ENCODE measurements around the gene B9D2.
A peak's percentile ranks its signal among the peaks of the same experiment; 100 is the strongest.

B9D2 gene

GRCh38 chr19:41325947-41326706 lies 37.8 kb downstream of the B9D2 start:
- Histone ChIP-seq H4K91ac (ENCODE audit: low read length) (peak overlapping the region; percentile 100), H3K9me3 (ENCODE audit: control insufficient read depth, low read length) (no peaks in the 10 kb centered on the region), H3K4ac (ENCODE audit: low read depth in 1 of 2, low read length in 2 of 2) (peak overlapping the region; percentile 88 to 99), H2BK15ac (ENCODE audit: low read depth, poor library complexity, severe bottlenecking) (no peak overlapping the region), H3K14ac (ENCODE audit: low read length in 2 of 2) (peak overlapping the region; percentile 62 to 98), H3K4me2 (ENCODE audit: low read length, poor library complexity, severe bottlenecking) (peak overlapping the region; percentile 45), H3K4me3 (ENCODE audit: insufficient read depth in 1 of 2, low read depth in 1 of 2, low read length in 2 of 2) (peak overlapping the region in 1 of 2 experiments; percentile 23), H3K9ac (ENCODE audit: low read length) (peak overlapping the region; percentile 82), H3K36me3 (ENCODE audit: control insufficient read depth in 1 of 2, insufficient read depth in 2 of 2, low read depth in 1 of 2, low read length in 2 of 2) (peaks cover 27 to 41% of the 10 kb centered on the region in 2 experiments), H3K79me1 (replicated peaks; ENCODE audit: low read length, poor library complexity, severe bottlenecking) (no peaks in the 10 kb centered on the region), H3K18ac (ENCODE audit: low read depth in 1 of 2, low read length in 2 of 2) (peak overlapping the region; percentile 97 to 98), H2BK12ac (ENCODE audit: low read length in 2 of 2) (peak overlapping the region; percentile 96 to 99), H2BK5ac (ENCODE audit: low read depth, low read length, poor library complexity, severe bottlenecking) (peak overlapping the region; percentile 92), H2BK120ac (ENCODE audit: low read depth, low read length) (peak overlapping the region; percentile 98), H3K4me1 (ENCODE audit: control insufficient read depth, insufficient read depth, low read depth, low read length) (peaks cover 73% of the 10 kb centered on the region), H4K8ac (ENCODE audit: low read length) (peak overlapping the region; percentile 96), H3K23ac (ENCODE audit: low read length in 2 of 2) (peak overlapping the region; percentile 65 to 81), H2AFZ (ENCODE audit: low read depth, low read length) (no peak overlapping the region), H2AK5ac (ENCODE audit: low read length, severe bottlenecking) (peak overlapping the region; percentile 24), H3K27ac (ENCODE audit: low read length, poor library complexity, severe bottlenecking) (peak overlapping the region; percentile 98), H3K27me3 (ENCODE audit: control insufficient read depth in 1 of 2, insufficient read depth in 1 of 2, low read length in 2 of 2) (no peaks in the 10 kb centered on the region)
- WGBS = 14% methylated on average over 27 of the region's 30 CpGs
- peak; percentile 84 for DNase-seq

GRCh38 chr19:41325640-41325946 lies 38.4 kb downstream of the B9D2 start:
- no peak for DNase-seq
- H2BK120ac ChIP-seq (ENCODE audit: low read depth, low read length) = peak overlapping the region; percentile 98
- H3K4me3 ChIP-seq (ENCODE audit: insufficient read depth in 1 of 2, low read depth in 1 of 2, low read length in 2 of 2) = no peak overlapping the region
- no peaks in the 10 kb centered on the region for H3K9me3 ChIP-seq (ENCODE audit: control insufficient read depth, low read length)
- H2AFZ ChIP-seq (ENCODE audit: low read depth, low read length) = no peak overlapping the region
- H3K14ac ChIP-seq (ENCODE audit: low read length in 2 of 2) = peak overlapping the region; percentile 44 to 62
- peak overlapping the region; percentile 98 for H3K27ac ChIP-seq (ENCODE audit: low read length, poor library complexity, severe bottlenecking)
- H3K23ac ChIP-seq (ENCODE audit: low read length in 2 of 2) = peak overlapping the region in 1 of 2 experiments; percentile 76
- peak overlapping the region; percentile 97 to 98 for H3K18ac ChIP-seq (ENCODE audit: low read depth in 1 of 2, low read length in 2 of 2)
- peak overlapping the region; percentile 24 for H2AK5ac ChIP-seq (ENCODE audit: low read length, severe bottlenecking)
- no peaks in the 10 kb centered on the region for H3K27me3 ChIP-seq (ENCODE audit: control insufficient read depth in 1 of 2, insufficient read depth in 1 of 2, low read length in 2 of 2)
- H3K36me3 ChIP-seq (ENCODE audit: control insufficient read depth in 1 of 2, insufficient read depth in 2 of 2, low read depth in 1 of 2, low read length in 2 of 2) = peaks cover 32 to 41% of the 10 kb centered on the region in 2 experiments
- WGBS = 6% methylated on average over 10 of the region's 10 CpGs
- H2BK12ac ChIP-seq (ENCODE audit: low read length in 2 of 2) = peak overlapping the region; percentile 96 to 99
- peak overlapping the region; percentile 45 for H3K4me2 ChIP-seq (ENCODE audit: low read length, poor library complexity, severe bottlenecking)
- peak overlapping the region; percentile 89 for H2BK15ac ChIP-seq (ENCODE audit: low read depth, poor library complexity, severe bottlenecking)
- peak overlapping the region; percentile 82 for H3K9ac ChIP-seq (ENCODE audit: low read length)
- peak overlapping the region; percentile 100 for H4K91ac ChIP-seq (ENCODE audit: low read length)
- H3K79me1 ChIP-seq (replicated peaks; ENCODE audit: low read length, poor library complexity, severe bottlenecking) = no peaks in the 10 kb centered on the region
- H4K8ac ChIP-seq (ENCODE audit: low read length) = peak overlapping the region; percentile 96
- H3K4me1 ChIP-seq (ENCODE audit: control insufficient read depth, insufficient read depth, low read depth, low read length) = peaks cover 77% of the 10 kb centered on the region
- H2BK5ac ChIP-seq (ENCODE audit: low read depth, low read length, poor library complexity, severe bottlenecking) = peak overlapping the region; percentile 92
- peak overlapping the region; percentile 88 to 99 for H3K4ac ChIP-seq (ENCODE audit: low read depth in 1 of 2, low read length in 2 of 2)

GRCh38 chr19:41324921-41325639 lies 38.9 kb downstream of the B9D2 start:
- H3K18ac ChIP-seq (ENCODE audit: low read depth in 1 of 2, low read length in 2 of 2) = peak overlapping the region; percentile 97 to 98
- peak overlapping the region; percentile 88 to 99 for H3K4ac ChIP-seq (ENCODE audit: low read depth in 1 of 2, low read length in 2 of 2)
- 2% methylated on average over 20 of the region's 23 CpGs for WGBS
- H3K14ac ChIP-seq (ENCODE audit: low read length in 2 of 2) = peak overlapping the region in 1 of 2 experiments; percentile 91
- H3K27me3 ChIP-seq (ENCODE audit: control insufficient read depth in 1 of 2, insufficient read depth in 1 of 2, low read length in 2 of 2) = no peaks in the 10 kb centered on the region
- peak overlapping the region; percentile 82 for H3K9ac ChIP-seq (ENCODE audit: low read length)
- peak; percentile 94 for DNase-seq
- H4K91ac ChIP-seq (ENCODE audit: low read length) = peak overlapping the region; percentile 100
- H2BK15ac ChIP-seq (ENCODE audit: low read depth, poor library complexity, severe bottlenecking) = peak overlapping the region; percentile 89
- H4K8ac ChIP-seq (ENCODE audit: low read length) = peak overlapping the region; percentile 96
- H3K79me1 ChIP-seq (replicated peaks; ENCODE audit: low read length, poor library complexity, severe bottlenecking) = no peaks in the 10 kb centered on the region
- H3K9me3 ChIP-seq (ENCODE audit: control insufficient read depth, low read length) = no peaks in the 10 kb centered on the region
- H2BK12ac ChIP-seq (ENCODE audit: low read length in 2 of 2) = peak overlapping the region; percentile 98 to 99
- peak overlapping the region; percentile 92 for H2BK5ac ChIP-seq (ENCODE audit: low read depth, low read length, poor library complexity, severe bottlenecking)
- H3K23ac ChIP-seq (ENCODE audit: low read length in 2 of 2) = peak overlapping the region in 1 of 2 experiments; percentile 85
- H2BK120ac ChIP-seq (ENCODE audit: low read depth, low read length) = peak overlapping the region; percentile 98
- peak overlapping the region; percentile 98 for H3K27ac ChIP-seq (ENCODE audit: low read length, poor library complexity, severe bottlenecking)
- peak overlapping the region; percentile 31 to 49 for H3K4me3 ChIP-seq (ENCODE audit: insufficient read depth in 1 of 2, low read depth in 1 of 2, low read length in 2 of 2)
- H3K4me2 ChIP-seq (ENCODE audit: low read length, poor library complexity, severe bottlenecking) = peak overlapping the region; percentile 45
- peak overlapping the region; percentile 73 for H2AK5ac ChIP-seq (ENCODE audit: low read length, severe bottlenecking)
- H3K36me3 ChIP-seq (ENCODE audit: control insufficient read depth in 1 of 2, insufficient read depth in 2 of 2, low read depth in 1 of 2, low read length in 2 of 2) = peaks cover 32 to 41% of the 10 kb centered on the region in 2 experiments
- H3K4me1 ChIP-seq (ENCODE audit: control insufficient read depth, insufficient read depth, low read depth, low read length) = peaks cover 77% of the 10 kb centered on the region
- H2AFZ ChIP-seq (ENCODE audit: low read depth, low read length) = no peak overlapping the region

GRCh38 chr19:41324231-41324702 lies 39.7 kb downstream of the B9D2 start:
- Histone ChIP-seq H2AFZ (ENCODE audit: low read depth, low read length) (no peak overlapping the region), H3K18ac (ENCODE audit: low read depth in 1 of 2, low read length in 2 of 2) (peak overlapping the region; percentile 96 to 97), H3K9me3 (ENCODE audit: control insufficient read depth, low read length) (no peaks in the 10 kb centered on the region), H2AK5ac (ENCODE audit: low read length, severe bottlenecking) (peak overlapping the region; percentile 99), H3K23ac (ENCODE audit: low read length in 2 of 2) (peak overlapping the region in 1 of 2 experiments; percentile 57), H3K4me3 (ENCODE audit: insufficient read depth in 1 of 2, low read depth in 1 of 2, low read length in 2 of 2) (peak overlapping the region in 1 of 2 experiments; percentile 59), H4K91ac (ENCODE audit: low read length) (peak overlapping the region; percentile 99), H2BK15ac (ENCODE audit: low read depth, poor library complexity, severe bottlenecking) (peak overlapping the region; percentile 53), H3K4me1 (ENCODE audit: control insufficient read depth, insufficient read depth, low read depth, low read length) (peaks cover 77% of the 10 kb centered on the region), H3K4ac (ENCODE audit: low read depth in 1 of 2, low read length in 2 of 2) (peak overlapping the region; percentile 91 to 97), H2BK5ac (ENCODE audit: low read depth, low read length, poor library complexity, severe bottlenecking) (peak overlapping the region; percentile 79), H4K8ac (ENCODE audit: low read length) (peak overlapping the region; percentile 92), H2BK120ac (ENCODE audit: low read depth, low read length) (peak overlapping the region; percentile 75), H3K4me2 (ENCODE audit: low read length, poor library complexity, severe bottlenecking) (no peak overlapping the region), H3K27ac (ENCODE audit: low read length, poor library complexity, severe bottlenecking) (peak overlapping the region; percentile 98), H3K36me3 (ENCODE audit: control insufficient read depth in 1 of 2, insufficient read depth in 2 of 2, low read depth in 1 of 2, low read length in 2 of 2) (peaks cover 38 to 45% of the 10 kb centered on the region in 2 experiments), H3K79me1 (replicated peaks; ENCODE audit: low read length, poor library complexity, severe bottlenecking) (no peaks in the 10 kb centered on the region), H2BK12ac (ENCODE audit: low read length in 2 of 2) (peak overlapping the region; percentile 86 to 90), H3K27me3 (ENCODE audit: control insufficient read depth in 1 of 2, insufficient read depth in 1 of 2, low read length in 2 of 2) (no peaks in the 10 kb centered on the region), H3K9ac (ENCODE audit: low read length) (peak overlapping the region; percentile 82), H3K14ac (ENCODE audit: low read length in 2 of 2) (peak overlapping the region in 1 of 2 experiments; percentile 82)
- no peak for DNase-seq
- 21% methylated on average over 7 of the region's 7 CpGs for WGBS
